ENCODE data around the gene OPRL1. TPM values are rescaled to one million over a fixed set of nuclear protein-coding genes. Genes with fewer than 3 reads are reported as not detected.

Gene OPRL1
- total RNA-seq, 4 donors from 2014 or later, result 0.54 to 0.94 (median 0.68) TPM

GRCh38 chr20:64033981-64034493 is 45.8 kb upstream of the OPRL1 start:
- Histone ChIP-seq H3K4me1 (peaks cover 7 to 17% of the 10 kb centered on the region in 2 donors), H3K27me3 (no peaks in the 10 kb centered on the region), H3K9me3 (no peaks in the 10 kb centered on the region), H3K36me3 (peaks cover 38 to 42% of the 10 kb centered on the region in 2 donors), H3K4me3 (replicated peaks in 1 of 3) (no peak overlapping the region), H3K27ac (no peak overlapping the region)
- intact Hi-C loops (cut with DNase I), result no loop called here
- DNase-seq, result no peak
- 79 to 87% methylated on average over 7 to 10 of the region's 11 CpGs for WGBS, 2 donors
- no peak for TF ChIP-seq POLR2A (IDR thresholded peaks at IDR 0.05)
- TF ChIP-seq CTCF (IDR thresholded peaks at IDR 0.05), result no peak

GRCh38 chr20:64035066-64035932 is 44.6 kb upstream of the OPRL1 start:
- peaks cover 7 to 29% of the 10 kb centered on the region in 2 donors for H3K4me1 ChIP-seq
- H3K27ac ChIP-seq, result no peak overlapping the region
- intact Hi-C loops (cut with DNase I), result no loop called here
- no peak overlapping the region for H3K4me3 ChIP-seq (replicated peaks in 1 of 3)
- no peak for DNase-seq
- TF ChIP-seq POLR2A (IDR thresholded peaks at IDR 0.05), result no peak
- TF ChIP-seq CTCF (IDR thresholded peaks at IDR 0.05), result no peak
- H3K27me3 ChIP-seq, result no peaks in the 10 kb centered on the region
- H3K9me3 ChIP-seq, result no peaks in the 10 kb centered on the region
- H3K36me3 ChIP-seq, result peaks cover 25 to 31% of the 10 kb centered on the region in 2 donors
- WGBS, 2 donors, result 81 to 82% methylated on average over 11 to 17 of the region's 17 CpGs

- WGBS, 2 donors, result 57 to 75% methylated on average over 2 to 8 of the region's 10 CpGs
- no peak for DNase-seq
- no peak within 1 kb of the TSS for H3K4me3 ChIP-seq (replicated peaks in 1 of 3)
- no peak within 1 kb of the TSS for H3K27ac ChIP-seq
- intact Hi-C loops (cut with DNase I), result no loop called here
- peaks cover 19 to 24% of the 10 kb centered on the region in 2 donors for H3K36me3 ChIP-seq
- H3K9me3 ChIP-seq, result no peaks in the 10 kb centered on the region
- TF ChIP-seq POLR2A (IDR thresholded peaks at IDR 0.05), result no peak
- no peak for TF ChIP-seq CTCF (IDR thresholded peaks at IDR 0.05)
- peaks cover 7 to 36% of the 10 kb centered on the region in 2 donors for H3K4me1 ChIP-seq
- H3K27me3 ChIP-seq, result no peaks in the 10 kb centered on the region
Measured at GRCh38 chr20:64035933-64036345, 43.9 kb upstream of the OPRL1 start, which contains the start of gene C20orf204. Gene C20orf204, plus strand, starts transcription at chr20:64036182. Its CDS starts 142 bp downstream, at chr20:64036324.

- TF ChIP-seq POLR2A (IDR thresholded peaks at IDR 0.05), result no peak
- TF ChIP-seq CTCF (IDR thresholded peaks at IDR 0.05), result no peak
- H3K4me3 ChIP-seq (replicated peaks in 1 of 3), result no peak overlapping the region
- H3K36me3 ChIP-seq, result peaks cover 19 to 22% of the 10 kb centered on the region in 2 donors
- 67 to 89% methylated on average over 5 to 14 of the region's 17 CpGs for WGBS, 2 donors
- intact Hi-C loops (cut with DNase I), result no loop called here
- no peak overlapping the region for H3K27ac ChIP-seq
- H3K27me3 ChIP-seq, result no peaks in the 10 kb centered on the region
- peaks cover 7 to 39% of the 10 kb centered on the region in 2 donors for H3K4me1 ChIP-seq
- no peaks in the 10 kb centered on the region for H3K9me3 ChIP-seq
- no peak for DNase-seq
Measured at GRCh38 chr20:64036346-64037198, 43.3 kb upstream of the OPRL1 start.
